Cardiac ventricle fibroblast (primary cell): ENCODE data around the gene CCR9. TPM values are rescaled to one million over a fixed set of nuclear protein-coding genes. Genes with fewer than 3 reads are reported as not detected.

Source experiments
- total RNA-seq: library from RNA; depleted of rRNA; stranded (reverse); fragments of >200 nt; gene quantifications from 2 replicates; pipeline ENCODE4 v1.2.3, GENCODE V29; 2015

The CCR9 gene, protein sequence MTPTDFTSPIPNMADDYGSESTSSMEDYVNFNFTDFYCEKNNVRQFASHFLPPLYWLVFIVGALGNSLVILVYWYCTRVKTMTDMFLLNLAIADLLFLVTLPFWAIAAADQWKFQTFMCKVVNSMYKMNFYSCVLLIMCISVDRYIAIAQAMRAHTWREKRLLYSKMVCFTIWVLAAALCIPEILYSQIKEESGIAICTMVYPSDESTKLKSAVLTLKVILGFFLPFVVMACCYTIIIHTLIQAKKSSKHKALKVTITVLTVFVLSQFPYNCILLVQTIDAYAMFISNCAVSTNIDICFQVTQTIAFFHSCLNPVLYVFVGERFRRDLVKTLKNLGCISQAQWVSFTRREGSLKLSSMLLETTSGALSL
- not detected in 2 replicates for total RNA-seq

DNA sequence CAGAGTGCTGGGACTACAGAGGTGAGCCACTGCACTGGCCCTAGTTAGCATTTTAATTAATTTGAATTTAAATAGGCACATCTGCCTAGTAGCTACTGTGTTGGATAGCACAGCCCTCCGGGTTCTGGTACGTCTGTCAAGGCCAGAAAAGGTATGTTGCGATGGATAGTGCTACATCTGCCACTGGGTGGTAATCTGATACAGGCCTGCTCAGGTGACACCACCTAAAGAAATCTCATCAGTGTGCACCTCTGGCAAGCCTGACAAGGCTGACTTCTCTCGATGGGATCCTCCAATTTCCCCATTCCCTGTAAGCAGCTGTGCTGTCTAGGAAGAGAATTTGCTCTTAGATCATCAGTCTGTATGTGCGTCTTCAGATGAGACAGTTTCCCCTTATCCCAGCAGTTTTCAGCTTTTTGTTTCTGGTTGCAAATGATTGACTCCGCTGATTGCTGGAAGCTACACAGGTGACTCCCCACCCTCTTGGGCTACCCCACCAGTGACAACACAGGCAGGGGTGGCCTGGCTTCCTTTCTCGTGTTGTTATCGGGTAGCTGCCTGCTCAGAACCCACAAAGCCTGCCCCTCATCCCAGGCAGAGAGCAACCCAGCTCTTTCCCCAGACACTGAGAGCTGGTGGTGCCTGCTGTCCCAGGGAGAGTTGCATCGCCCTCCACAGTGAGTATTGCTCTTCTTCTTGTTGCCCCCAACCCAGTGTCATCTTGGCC, at the start of gene CCR9:
Gene CCR9 (plus strand): TSS at position 565 of the 727 bp plus-strand sequence. CDS start 8,391 bp downstream, outside the sequence.

DNA sequence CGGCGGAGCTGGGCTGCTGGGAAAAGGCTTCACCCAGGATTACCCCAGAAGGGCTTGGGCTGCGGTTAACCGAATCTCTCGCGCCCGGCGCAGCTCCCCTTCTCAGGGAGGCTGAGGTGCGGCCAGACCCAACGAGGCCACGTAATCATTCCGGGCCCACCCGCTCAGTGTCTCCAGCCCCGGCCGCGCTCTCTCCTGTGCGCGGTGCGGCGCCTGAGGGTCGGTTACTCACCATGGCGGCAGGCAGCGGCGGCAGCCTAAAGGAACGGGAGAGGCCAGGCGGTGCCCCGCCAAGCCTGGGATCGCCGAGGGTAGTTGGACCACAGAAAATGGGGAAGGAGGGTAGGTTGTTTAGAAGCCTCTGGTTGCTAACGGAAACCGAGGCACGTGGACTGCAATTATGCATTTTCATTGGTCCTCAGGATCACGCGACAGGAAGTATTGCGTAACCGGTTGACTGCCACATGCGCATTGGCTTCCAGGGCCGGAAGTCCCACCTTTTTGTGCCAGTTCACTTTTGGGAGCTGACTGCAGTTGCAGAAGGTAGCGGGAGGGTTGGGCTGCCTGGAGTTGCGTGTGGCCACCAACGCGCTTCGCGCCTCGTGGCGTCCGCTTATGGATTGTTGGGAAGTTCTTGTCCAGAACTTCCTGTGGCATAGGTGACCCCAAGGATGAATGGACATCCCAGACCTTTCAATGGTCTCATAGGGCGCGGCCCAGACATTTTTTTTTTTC, 44.4 kb upstream of the CCR9 start, which contains the start of gene LZTFL1:
Gene LZTFL1 (minus strand): TSS at position 363 of the 735 bp plus-strand sequence. CDS start 128 bp downstream, at position 235.

DNA sequence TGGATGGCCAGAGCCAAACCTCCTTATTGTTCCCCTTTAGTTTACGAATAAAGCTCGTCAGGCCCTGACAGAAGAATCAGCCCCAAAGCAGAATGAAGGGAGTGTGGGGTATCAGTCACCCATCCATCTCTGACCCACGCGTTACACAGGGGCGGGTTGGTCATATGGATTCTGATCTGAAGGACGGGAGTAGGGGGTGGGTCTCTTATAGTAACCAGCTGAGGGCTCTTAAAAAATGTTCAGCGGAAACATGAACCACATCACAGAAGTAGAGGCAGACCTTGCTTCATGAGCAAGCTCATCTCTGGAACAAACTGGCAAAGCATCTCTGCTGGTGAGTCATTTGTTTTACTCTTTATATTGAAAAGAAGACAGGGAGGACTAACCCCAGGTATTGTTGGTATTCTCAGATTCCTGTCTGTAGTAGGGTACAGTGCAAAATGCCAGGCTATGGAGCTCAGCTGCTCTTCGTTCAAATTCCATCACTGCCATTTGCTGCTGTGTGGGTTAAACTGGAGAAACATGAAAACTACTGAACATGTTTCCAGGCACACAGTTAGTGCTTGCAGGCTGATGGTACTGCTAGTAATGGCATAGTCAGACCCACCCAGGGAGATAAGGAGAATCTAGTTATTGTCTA, 57.0 kb downstream of the CCR9 start, which contains the start of gene CXCR6:
Gene CXCR6 (plus strand): TSS at position 258 of the 640 bp plus-strand sequence. CDS start 3,018 bp downstream, outside the sequence.

Other genes with a start within 250 kb of the CCR9 start
- 18.6 and 21.2 TPM in 2 replicates for gene SACM1L, start 197.1 kb upstream of the CCR9 start, total RNA-seq
- gene SLC6A20, start 90.0 kb upstream of the CCR9 start, total RNA-seq: not detected in 2 replicates
- gene LZTFL1, start 44.4 kb upstream of the CCR9 start, total RNA-seq: 18.6 and 26.9 TPM in 2 replicates
- gene CXCR6, start 56.9 kb downstream of the CCR9 start, total RNA-seq: not detected in 2 replicates
- 19.7 and 26.5 TPM in 2 replicates for gene FYCO1, start 109.3 kb downstream of the CCR9 start, total RNA-seq
- gene XCR1, start 140.9 kb downstream of the CCR9 start, total RNA-seq: not detected in 2 replicates